Left forelimb (tissue), 1 donor: ENCODE data around the gene OPCML.

ENCODE experiments used
- DNase-seq: peaks from one replicate; pipeline ENCODE4 v3.0.0-alpha.2; 2018; ENCODE audit warnings: low spot score

Gene OPCML

DNA sequence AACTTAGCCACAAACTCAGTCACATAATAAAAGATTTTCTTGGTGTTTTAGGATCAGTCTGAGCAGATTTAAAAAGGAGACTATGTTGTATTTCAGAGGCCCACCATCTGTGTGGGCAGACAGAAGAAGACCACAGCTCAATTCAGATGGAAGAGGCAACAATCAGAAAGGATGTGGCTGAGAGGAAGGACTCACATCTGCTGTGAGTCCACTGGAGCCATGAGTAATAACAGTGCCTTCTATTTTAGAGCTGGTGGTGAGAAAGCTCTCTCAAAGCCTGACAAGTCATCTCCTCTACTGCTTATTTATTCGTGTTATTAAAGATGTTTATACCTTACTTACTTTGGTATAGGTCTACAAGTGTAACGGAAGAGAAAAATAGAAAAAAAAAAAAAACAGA is 357.2 kb downstream of the OPCML start:
- no peak for DNase-seq

DNA sequence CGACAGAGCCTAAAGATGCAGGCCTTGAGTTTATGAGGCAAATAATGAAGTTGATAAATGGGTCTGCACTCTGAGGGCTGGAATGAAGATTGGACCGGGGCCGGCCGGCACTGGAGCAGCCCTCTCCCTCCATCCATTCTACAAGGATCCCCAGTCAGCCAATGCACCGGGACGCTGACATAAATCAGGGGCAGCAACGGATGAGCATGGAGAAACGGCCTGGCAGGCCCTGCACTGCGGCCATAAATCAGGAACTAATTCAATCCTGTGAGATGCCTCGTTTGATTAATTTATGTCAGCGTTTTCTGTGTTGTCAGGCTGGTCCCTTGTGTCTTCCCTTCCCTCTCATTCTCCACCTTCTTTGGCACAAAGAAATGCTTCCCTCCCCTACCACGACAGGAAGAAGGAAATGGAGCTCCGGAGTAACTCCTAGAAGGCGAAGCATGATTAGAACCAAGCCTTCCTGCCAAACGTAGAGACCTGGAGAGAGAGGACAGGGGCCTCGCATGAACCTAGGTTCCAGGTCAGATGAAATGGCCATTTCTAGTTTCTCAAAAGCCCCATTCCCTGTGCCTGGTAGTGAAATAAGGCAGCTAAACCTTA is 358.4 kb downstream of the OPCML start:
- no peak for DNase-seq

DNA sequence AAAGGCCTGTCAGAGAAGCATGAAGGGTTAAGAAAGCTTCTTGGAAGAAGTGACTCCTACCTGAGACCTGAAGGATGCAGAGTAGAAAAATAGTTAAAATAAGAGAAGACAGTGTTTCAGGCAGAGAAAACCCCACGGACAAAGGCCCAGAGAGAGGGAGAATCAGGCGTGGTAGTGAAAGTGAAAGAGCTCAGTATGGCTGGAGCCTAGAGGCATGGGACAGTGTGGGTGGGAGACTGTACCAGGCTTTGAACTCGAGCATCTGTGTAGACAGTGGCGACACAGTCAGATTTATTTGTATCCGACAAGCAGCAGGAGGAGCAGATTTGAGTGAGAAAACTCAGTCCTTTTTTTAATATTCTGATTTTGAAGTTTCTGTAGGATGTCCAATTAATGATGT is 360.0 kb downstream of the OPCML start:
- DNase-seq = no peak

DNA sequence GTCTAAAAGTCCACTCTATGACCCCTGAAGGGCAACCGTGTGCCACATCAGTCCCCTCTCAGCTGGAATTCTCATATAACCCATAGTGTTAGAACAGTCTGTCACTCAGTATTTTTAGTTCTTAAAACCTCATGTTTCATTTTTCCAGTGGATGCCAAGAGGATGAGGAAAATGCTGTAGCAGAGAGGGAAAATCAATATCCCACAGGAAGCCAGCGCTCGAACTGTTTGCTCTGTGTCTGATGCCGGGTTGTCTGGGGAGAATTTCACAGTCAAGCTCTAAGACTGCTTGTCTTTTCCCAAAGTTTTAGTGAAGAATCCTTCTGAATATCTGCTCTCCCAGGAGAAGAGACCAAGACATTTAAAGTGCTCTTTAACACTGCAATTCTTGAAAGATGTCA is 360.9 kb downstream of the OPCML start:
- DNase-seq = no peak

DNA sequence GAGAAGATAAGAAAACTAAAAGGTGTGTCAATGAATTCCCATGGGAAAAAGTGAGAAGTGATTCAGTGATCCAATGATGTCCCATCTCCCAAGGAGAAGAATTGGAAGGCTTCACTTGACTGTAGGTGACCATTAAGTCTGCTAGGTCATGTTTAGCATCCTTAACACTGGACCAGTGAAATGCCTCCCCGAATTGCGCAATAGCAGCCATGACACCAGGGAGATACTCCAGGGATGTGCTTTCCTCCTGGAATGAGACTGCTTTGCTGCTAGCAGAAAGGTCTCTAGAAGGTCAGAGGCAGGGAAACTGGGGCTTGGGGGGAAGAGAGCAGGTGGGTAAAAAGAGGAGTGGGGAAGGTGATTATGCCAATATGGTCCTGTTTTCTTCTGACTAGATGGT is 364.3 kb downstream of the OPCML start:
- DNase-seq = no peak

DNA sequence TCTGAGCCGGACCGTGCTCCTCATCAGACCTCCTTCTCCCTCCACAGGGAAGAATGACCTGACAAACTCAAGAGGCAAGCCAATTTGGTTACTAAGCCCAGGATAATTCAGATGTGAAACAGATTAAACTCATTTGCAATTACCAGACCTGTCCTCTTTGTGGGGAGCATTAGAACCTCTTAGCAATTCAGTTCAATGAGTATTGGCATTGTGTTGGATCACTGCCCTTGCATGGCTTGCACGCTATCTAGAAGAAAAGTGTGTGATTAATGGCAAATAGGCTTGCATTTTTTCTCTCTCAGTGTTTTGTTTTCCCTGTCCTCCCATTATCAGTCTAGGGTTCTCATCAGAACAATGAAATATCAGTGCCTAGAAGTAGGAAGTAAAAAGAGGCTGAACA is 365.6 kb downstream of the OPCML start:
- no peak for DNase-seq

DNA sequence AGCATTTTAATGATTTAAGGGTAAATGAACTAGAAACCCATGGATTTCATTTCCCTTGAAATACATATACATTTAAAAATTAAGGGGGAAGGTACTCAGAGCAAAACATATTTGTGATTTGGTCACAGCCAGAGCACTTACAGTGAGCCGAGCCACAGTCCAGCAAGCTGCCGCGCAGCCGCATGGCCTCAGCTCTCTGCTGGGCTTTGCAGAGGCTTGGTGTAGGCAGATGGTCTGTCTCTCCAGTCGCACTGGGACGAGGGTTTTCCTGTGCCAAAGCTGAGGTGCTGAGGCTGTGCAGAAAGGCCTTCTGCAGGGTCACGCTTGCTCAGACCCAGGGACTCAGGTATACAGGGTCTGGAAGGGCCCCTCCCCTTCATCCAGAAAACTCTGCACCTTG is 367.3 kb downstream of the OPCML start:
- no peak for DNase-seq

DNA sequence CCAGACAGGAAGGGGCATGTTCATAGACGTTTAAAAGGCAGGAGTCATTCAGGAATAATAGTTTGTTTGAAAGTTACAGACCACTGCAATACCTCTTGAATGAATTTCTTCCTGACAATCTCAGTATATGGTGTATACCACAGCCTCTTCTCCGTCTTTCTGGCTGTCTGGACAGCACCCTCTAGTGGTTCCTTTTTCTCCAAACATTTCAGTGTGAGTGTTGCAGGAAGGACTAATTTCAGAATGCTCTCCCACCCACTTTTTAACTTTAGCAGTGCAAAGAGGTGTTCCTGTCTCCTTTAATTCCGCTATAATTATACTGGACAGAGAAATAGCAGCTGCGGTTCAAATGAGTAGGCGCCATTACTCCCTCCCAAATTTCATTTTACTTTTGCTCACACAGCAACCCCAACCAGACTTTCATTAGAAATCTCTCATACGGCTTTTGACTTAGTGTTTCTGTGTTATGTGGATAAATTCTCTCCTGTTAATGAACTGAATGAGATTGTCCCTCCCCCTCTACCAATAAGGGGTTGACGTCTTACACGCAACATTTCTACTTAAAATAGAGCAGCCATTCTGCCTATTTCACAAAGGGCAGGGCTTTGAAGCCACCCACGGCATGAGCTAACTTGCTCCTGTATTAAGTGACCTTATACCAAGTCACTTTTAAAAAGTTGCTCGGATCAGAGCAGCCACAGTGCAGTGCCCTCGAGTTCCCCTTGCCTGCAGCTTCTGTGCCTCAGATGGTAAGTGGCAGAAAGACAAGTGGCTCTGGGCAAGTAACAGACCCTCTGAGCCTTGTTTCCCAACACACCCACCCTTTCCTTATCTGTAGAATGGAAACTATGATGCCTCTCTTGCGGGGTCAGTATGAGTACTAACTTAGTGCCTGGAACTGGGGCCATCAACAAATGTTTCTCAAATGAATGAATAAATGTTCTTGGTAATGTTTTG is 368.6 kb downstream of the OPCML start:
- no peak for DNase-seq

DNA sequence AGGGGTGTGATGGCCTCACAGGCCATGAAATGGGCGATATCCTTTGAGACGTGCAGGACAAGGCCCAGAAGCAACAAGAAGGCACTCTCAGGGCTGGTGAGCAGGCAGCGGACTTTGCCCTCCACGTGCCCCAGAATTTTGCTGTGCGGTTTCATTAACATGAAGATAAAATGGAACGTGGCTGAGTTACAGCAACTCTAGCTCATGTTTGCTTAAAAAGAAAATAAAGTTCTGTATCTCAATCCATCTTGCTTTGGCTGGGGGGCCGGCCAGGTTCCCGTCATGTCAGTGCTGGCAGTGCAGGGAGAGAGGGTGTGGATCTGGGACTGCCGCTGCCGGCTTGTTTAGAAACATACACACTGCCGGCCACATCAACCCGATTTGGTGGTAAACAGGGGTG is 370.1 kb downstream of the OPCML start:
- no peak for DNase-seq

DNA sequence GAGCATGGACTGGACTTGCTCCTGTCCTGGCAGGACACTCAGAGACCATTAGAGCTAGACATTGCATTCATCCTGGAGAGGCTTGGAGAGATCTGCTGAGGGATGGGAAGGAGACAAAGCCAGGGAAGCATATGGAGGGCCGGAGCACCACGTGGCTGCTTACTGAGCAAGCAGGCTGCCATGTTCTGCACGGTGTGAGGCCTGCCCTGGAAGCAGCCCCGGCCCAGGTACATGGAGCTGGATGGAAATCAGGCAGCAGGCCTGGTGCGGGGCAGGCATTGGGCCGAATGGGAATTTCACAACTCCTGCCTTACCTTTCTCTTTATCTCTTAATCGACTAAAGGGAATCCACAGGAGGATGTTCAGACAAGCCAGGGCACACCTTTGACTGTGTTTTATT is 371.5 kb downstream of the OPCML start:
- no peak for DNase-seq

DNA sequence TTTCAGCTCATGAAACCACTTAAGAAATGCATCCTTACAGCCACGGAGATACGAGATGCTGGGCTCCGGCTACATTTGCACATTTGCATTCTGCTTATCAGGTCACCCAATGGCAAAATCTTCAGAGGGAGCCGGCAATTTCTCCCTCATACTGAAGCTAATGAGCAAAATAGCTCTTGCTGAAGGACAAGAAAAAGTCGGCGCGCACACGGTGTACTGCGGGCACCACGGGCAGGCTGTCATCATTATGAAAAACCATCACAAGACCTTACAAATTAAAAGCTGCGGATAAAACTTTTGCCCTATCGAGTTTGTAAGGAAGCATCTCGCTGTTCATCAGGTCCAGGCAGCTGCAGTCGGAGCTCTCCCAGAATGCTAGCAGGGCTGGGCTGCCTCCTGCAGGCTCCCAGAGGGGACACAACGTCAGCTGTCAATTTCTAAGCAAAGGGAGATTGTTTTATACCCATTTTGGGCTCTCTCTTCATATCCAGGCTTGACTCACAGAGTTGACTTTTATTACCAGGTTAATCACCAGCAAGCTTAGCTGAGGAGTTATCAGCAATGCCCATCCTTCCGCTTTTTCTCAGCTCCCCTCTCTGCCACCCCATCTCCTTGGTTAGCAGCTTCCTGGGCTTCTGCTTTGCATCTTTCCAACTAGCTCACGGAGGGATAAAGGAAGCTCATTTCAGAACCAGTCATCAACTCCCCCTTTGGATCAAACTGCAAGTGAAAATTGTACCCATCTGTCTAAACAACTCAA is 375.1 kb downstream of the OPCML start:
- DNase-seq = no peak

DNA sequence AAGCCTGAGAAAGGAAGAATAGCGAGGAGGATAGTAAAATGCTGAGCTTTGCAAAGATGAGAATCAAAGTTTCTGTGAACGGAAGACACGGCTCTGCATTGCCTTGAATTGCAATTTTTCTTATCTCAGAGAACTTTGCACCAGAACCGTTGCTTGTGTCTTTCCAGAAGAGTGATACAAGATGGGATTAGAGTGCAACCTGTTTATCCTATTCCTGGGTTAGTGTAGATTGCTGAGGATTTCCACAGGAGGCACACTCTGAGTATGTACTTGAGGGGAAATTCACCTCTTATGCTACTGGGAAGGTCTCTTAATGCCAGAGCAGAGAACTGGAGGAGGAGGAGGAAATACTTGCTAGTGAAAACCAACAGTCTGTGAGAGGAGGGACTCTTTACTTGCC is 377.5 kb downstream of the OPCML start:
- no peak for DNase-seq

DNA sequence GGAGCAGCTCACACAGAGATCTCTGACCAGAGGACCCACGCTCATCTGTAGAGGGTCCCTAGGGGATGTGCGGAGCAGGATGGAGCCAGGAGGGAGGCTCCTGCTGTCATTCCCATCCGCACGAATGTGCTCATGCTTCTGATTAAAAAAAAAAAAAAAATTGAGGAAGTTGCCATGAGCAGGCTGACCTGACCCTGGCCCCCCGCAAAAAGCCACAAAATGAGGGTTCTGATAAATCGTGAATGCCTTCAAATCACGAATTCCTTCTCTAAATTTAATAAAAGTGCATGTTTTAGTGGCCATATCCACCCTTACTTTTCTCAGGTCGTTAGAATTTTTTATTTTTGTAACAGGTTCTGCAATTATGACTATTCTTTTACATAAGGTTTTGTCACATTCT is 378.2 kb downstream of the OPCML start:
- no peak for DNase-seq

DNA sequence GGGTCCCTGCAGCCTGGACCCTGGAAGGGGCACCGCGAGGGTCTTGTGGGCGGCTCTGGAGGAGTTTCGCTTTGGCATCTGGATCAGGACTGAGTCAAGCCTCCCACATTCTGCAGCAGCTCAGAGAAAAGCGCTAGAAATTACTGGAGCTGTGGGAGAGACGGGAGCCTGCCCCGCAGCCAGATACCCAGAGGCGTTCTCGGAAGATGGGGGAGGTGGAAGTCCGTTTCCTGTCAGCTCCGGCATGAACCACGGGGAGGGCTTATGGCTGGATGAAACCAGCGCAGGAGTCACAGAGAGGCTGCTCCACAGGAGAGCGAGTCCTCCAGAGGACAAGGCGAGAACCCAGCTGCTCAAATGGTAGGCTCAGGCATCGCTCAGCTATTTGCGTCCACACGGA is 379.3 kb downstream of the OPCML start:
- no peak for DNase-seq

DNA sequence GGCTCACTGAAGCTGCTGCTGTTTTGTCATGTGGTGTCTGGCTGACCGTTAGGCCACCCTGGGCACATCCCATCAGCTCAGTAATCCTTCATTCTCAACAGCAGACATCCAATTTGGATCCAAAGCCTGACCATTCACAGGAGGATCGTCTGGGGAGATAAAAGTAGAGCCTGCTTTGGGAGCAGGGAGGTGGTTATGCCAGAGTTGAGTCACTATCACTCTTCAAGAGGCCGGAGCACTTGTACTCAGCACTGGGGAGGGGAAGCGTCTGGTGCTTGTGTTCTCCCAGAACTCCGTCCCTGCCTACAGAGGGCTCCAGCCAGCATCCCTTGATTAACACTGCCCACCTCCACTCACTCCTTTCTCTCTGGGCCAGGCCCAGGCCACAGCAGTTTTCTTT is 382.6 kb downstream of the OPCML start:
- DNase-seq = no peak

DNA sequence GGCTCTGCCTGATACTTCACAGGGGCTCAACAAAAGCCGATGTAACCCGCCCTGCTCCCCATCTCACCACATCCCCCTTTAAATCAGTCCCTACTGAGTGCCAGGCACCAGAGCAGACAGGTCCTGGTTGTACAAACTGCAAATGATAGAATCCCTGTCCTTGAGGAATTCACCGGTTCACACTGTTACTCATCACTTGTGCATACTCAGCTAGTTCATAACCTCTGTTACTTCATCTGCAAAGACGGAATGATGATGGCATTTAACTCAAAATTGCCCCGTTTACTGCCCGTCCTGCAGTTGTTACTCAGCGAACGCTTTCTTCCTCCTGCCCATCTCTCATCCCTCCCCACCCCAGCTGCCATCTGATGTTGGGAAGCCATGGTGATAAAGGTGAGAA is 384.7 kb downstream of the OPCML start:
- no peak for DNase-seq

DNA sequence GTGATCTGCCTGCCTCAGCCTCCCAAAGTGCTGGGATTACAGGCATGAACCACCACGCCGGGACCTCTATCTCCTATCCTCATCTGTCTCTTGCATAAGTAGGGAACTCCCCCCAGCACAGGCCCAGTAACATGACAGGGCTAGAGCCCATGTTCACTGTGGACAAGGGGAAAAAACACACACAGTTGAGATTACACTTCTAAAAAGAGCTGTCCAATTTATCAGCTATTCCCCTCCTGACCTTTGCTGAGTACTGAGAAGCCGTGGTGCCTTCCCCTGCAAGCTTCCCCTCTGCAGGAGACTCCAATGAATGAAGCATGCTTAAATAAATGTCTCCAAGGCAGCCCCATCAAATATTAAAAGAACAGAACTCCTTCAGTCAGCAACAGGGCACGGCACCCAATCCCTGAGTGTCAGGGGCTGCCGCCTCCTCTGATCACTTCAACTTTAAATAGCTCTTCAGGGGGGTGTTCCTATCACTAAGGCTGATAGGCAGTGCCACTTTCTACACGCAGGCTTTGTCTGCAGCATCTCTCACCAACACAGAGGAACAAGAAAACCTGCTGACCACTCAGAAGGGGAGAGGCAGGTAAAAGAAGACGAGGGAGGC is 385.5 kb downstream of the OPCML start:
- DNase-seq = no peak

DNA sequence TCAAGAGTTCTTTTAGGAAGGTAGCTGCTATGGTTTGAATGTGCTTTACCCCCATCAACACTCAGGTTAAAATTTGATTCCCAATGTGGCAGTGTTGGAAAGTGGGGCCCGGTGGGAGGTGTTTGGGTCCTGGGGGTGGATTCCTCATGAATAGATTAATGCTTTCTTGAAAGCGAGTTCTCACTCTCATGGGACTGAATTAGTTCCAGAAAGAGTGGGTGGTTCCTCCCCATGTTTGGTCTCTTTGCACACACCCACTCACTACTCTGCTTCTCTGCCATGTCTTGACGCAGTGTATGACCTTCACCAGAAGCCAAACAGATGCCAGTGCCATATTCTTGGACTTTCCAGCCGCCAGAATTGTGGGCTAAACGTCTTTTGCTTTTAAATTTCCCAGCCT is 394.4 kb downstream of the OPCML start:
- no peak for DNase-seq

DNA sequence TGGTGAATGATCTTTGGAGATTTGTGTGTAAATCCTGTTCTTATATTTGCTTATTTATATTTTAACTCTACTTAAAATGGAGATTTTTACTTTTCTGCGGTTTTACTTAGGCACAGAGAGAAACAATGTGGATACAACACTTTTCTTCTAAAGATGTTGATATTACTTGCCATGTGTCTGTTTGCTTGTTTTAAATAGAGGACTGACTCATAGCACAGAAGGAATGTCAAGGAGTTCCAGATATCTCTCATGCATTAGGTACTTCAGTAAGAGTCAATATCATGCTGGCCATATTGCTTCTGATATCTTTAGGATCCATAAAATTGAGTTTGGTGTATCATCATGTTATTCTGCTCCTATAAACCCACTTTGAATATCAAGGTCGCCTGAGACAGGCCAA is 395.0 kb downstream of the OPCML start:
- DNase-seq = no peak

DNA sequence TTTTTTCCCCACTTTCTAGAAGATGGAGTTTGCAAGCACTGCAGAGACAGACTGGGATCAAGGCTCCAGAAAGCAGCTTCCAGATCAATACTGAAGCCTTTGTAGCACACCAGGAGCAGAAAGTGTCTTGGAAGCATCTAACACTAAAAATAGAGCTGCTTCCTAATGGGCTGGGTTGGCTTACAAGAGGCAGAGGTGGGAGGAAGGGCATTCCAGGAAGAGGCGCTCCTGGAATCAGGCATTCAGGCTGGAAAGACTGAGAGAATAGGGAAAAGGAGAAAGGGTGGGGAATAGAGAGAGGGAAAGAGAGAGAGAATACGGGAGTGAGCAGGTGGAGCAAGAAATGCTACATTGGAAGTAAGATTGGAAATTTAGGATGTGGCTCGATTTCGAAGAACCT is 395.9 kb downstream of the OPCML start:
- DNase-seq = no peak

DNA sequence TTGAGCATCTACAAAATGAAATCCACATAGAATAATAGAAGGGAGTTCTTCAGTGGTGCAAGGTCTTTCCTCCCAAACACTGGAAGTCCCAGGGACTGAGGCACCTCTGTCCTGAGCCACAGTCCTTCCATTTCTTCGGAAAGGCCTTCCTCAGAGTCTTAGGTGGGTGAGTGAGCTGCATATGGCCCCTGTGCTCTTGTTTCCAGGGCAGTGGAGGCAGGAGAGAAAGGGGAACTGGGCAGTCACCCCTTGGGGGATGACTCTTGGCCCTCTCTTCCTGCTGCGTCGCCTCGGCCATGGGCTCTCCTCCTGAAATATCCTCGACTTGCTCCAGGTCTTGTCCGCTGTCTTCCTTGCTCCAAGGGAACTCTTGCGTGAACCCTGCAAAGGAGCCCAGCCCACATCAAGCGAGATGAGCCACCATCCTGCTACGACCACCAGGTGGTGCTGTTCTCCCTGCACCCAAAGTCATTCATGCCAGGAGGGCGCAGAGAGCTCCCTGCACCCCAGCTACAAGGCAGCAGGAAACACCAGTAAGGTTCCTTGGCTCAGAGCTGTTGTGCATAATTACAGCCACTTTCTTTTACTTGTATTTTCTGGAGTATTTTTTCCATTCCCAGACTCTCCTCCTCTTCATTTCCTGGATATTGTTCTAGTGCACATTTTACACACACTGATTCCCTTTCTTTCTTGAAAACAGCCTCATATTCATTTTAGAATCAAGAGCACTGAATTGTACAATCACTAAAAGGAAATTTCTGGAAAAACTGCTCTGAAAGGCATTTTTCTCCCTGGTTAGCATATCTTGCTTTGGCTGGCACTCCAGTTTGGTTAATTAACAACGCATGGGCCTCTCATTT is 397.8 kb downstream of the OPCML start:
- no peak for DNase-seq

DNA sequence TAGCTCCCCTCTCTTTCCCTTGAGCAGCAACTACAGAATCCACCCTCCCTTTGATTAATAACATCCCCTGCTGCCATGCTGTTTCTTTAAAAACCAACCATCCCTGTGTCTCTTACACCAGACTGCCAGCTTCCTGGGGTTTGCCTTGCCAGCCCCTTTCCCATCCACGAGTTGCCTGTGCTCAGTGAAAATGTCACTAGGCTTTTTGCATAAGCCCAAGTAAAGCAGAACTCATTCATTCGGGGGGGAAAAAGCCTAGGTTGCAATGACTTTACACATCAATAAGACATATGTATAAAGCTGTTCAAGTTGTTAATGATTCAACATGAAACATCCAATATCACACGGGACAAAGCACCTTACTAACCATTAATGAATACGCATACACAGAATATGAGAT is 398.7 kb downstream of the OPCML start:
- no peak for DNase-seq
